ENCODE results near the gene ANKRD65.

GRCh38 chr1:1439546-1440261, 18.6 kb upstream of the ANKRD65 start:
- TF ChIP-seq CTCF (optimal IDR thresholded peaks at IDR 0.05 in 1 of 3, IDR thresholded peaks at IDR 0.05 in 1 of 3, conservative IDR thresholded peaks at IDR 0.05 in 1 of 3; ENCODE audit: extremely low read depth in 1 of 3, insufficient read depth in 2 of 3, low read length in 3 of 3) (no peak), EZH2 (IDR thresholded peaks at IDR 0.05; ENCODE audit: low read length) (no peak)
